GM06990 (cell line): ENCODE results near the gene LIN52.
A peak's percentile ranks its signal among the peaks of the same experiment; 100 is the strongest.

Experiments
- DNase-seq: peaks from one replicate; pipeline ENCODE4 v3.0.0-alpha.2; 2011; ENCODE audit not compliant: insufficient read length; ENCODE audit errors: extremely low read depth
- H3K27me3 ChIP-seq: replicated peaks from 2 replicates; pipeline ENCODE4 v1.6.0; 2011; ENCODE audit warnings: low read length; ENCODE audit not compliant: control insufficient read depth, insufficient read depth
- H3K36me3 ChIP-seq: 2 replicates; pipeline ENCODE4 v1.5.1; 2011; ENCODE audit warnings: low read length; ENCODE audit not compliant: control insufficient read depth, insufficient read depth
- H3K4me3 ChIP-seq: replicated peaks from 2 replicates; pipeline ENCODE4 v1.5.1; 2011; ENCODE audit warnings: low read depth, mild to moderate bottlenecking, control low read depth, low read length
- CTCF ChIP-seq: IDR thresholded peaks from 2 replicates; pipeline ENCODE4 v1.5.1; 2011; ENCODE audit warnings: low read length, control low read depth, mild to moderate bottlenecking, inconsistent platforms; ENCODE audit not compliant: insufficient read depth, poor library complexity, severe bottlenecking

Gene LIN52

GRCh38 chr14:74084277-74085046 lies at the start of gene LIN52, which contains the start of gene ALDH6A1:
TSS of gene LIN52 (plus strand) at chr14:74084956. CDS start at chr14:74084975, 19 bp downstream.
TSS of gene ALDH6A1 (minus strand) at chr14:74084453. CDS start at chr14:74084394, 59 bp downstream.
- peak; percentile 97 for DNase-seq
- Histone ChIP-seq H3K36me3 (no peaks in the 10 kb centered on the region), H3K4me3 (peak within 1 kb of the TSS; percentile 89), H3K27me3 (no peaks in the 10 kb centered on the region)
- peak; percentile 23 for TF ChIP-seq CTCF

- DNase-seq, result no peak
- Histone ChIP-seq H3K27me3 (no peaks in the 10 kb centered on the region), H3K4me3 (no peak overlapping the region), H3K36me3 (no peaks in the 10 kb centered on the region)
- no peak for TF ChIP-seq CTCF
Observed at GRCh38 chr14:74035556-74035955, 49.2 kb upstream of the LIN52 start.

GRCh38 chr14:74038020-74038859 lies 46.5 kb upstream of the LIN52 start:
- Histone ChIP-seq H3K36me3 (no peaks in the 10 kb centered on the region), H3K4me3 (no peak overlapping the region), H3K27me3 (no peaks in the 10 kb centered on the region)
- DNase-seq, result peak; percentile 13
- peak; percentile 53 for TF ChIP-seq CTCF

GRCh38 chr14:74042296-74042695 lies 42.5 kb upstream of the LIN52 start:
- no peak for TF ChIP-seq CTCF
- H3K4me3 ChIP-seq, result no peak overlapping the region
- no peak for DNase-seq
- no peaks in the 10 kb centered on the region for H3K27me3 ChIP-seq
- no peaks in the 10 kb centered on the region for H3K36me3 ChIP-seq

- TF ChIP-seq CTCF, result no peak
- H3K27me3 ChIP-seq, result no peaks in the 10 kb centered on the region
- H3K36me3 ChIP-seq, result no peaks in the 10 kb centered on the region
- no peak for DNase-seq
- no peak overlapping the region for H3K4me3 ChIP-seq
Observed at GRCh38 chr14:74045522-74045921, 39.2 kb upstream of the LIN52 start.
